PC-9 (cell line): ENCODE measurements around the gene ANXA3. TPM values are rescaled to one million over a fixed set of nuclear protein-coding genes. Genes with fewer than 3 reads are reported as not detected.

Experiments used
- BruUV-seq: library from RNA; stranded (reverse); fragments of 400-500 nt; replicated peaks from 2 replicates; lab custom pipeline; 2021; lab: Mats Ljungman, UMichigan
- CTCF ChIA-PET: fragments of 300-600 bp; sonication (Branson Sonifier 250); formaldehyde crosslinking; loops from one replicate; lab custom pipeline; 2022; ENCODE audit warnings: antibody characterized with exemption; lab: Charles Lee
- POLR2A ChIA-PET: fragments of 300-600 bp; sonication (Branson Sonifier 250); formaldehyde crosslinking; loops from one replicate; lab custom pipeline; 2022; ENCODE audit warnings: antibody characterized with exemption; ENCODE audit not compliant: unreplicated experiment; lab: Charles Lee
- DNase-seq, 2 experiments: peaks; one replicate each; pipeline versions ENCODE4 v3.0.0 to v3.0.0-alpha.2; 2015 to 2022; ENCODE audit warnings: mixed read lengths in 1 of 2
- H2AFZ ChIP-seq: fragments of 200-600 bp; sonication (generic); 2 replicates; pipeline ENCODE4 v1.8.1; 2017; ENCODE audit warnings: antibody characterized with exemption
- H3F3A ChIP-seq: fragments of 200-600 bp; sonication (generic); 2 replicates; pipeline ENCODE4 v1.8.1; 2017; ENCODE audit warnings: antibody characterized with exemption, mild to moderate bottlenecking, low read depth; ENCODE audit not compliant: insufficient read depth
- H3K27ac ChIP-seq: fragments of 200-600 bp; sonication (generic); 2 replicates; pipeline ENCODE4 v1.6.1; 2016; ENCODE audit warnings: mixed run types
- H3K27me3 ChIP-seq: fragments of 200-600 bp; sonication (generic); 2 replicates; pipeline ENCODE4 v1.6.1; 2016; ENCODE audit warnings: low read depth, mixed run types; ENCODE audit not compliant: insufficient read depth
- H3K36me3 ChIP-seq: fragments of 200-600 bp; sonication (generic); 2 replicates; pipeline ENCODE4 v1.6.1; 2016; ENCODE audit warnings: low read depth, mixed run types
- H3K4me1 ChIP-seq: fragments of 200-600 bp; sonication (generic); replicated peaks from 2 replicates; pipeline ENCODE4 v1.6.1; 2016; ENCODE audit warnings: mixed run types; ENCODE audit not compliant: insufficient read depth
- H3K4me2 ChIP-seq: fragments of 200-600 bp; sonication (generic); 2 replicates; pipeline ENCODE4 v1.6.1; 2017; ENCODE audit warnings: mixed run types
- H3K4me3 ChIP-seq: fragments of 200-600 bp; sonication (generic); 2 replicates; pipeline ENCODE4 v1.6.1; 2016; ENCODE audit warnings: mixed run types
- H3K79me2 ChIP-seq: fragments of 200-600 bp; sonication (generic); 2 replicates; pipeline ENCODE4 v1.6.1; 2017; ENCODE audit warnings: low read depth, mixed run types
- H3K9me2 ChIP-seq: fragments of 200-600 bp; sonication (generic); 2 replicates; pipeline ENCODE4 v1.8.1; 2017; ENCODE audit warnings: mild to moderate bottlenecking; ENCODE audit not compliant: insufficient read depth
- H3K9me3 ChIP-seq: fragments of 200-600 bp; sonication (generic); 2 replicates; pipeline ENCODE4 v1.8.1; 2016; ENCODE audit warnings: low read depth; ENCODE audit not compliant: insufficient read depth
- H4K20me1 ChIP-seq: fragments of 200-600 bp; sonication (generic); 2 replicates; pipeline ENCODE4 v1.8.1; 2017; ENCODE audit not compliant: insufficient read depth
- EZH2 ChIP-seq: fragments of 200-600 bp; sonication (generic); IDR thresholded peaks from 2 replicates; pipeline ENCODE4 v1.8.0; 2017; ENCODE audit warnings: antibody characterized with exemption, low read depth
- intact Hi-C: fragments of 100-400 bp; cut with micrococcal nuclease; formaldehyde crosslinking; loops from one replicate; pipeline ENCODE4 v1.10.0; 2022; ENCODE audit not compliant: unreplicated experiment
- total RNA-seq: library from RNA; stranded (reverse); gene quantifications from 2 replicates; pipeline ENCODE4 v1.2.3, GENCODE V29; 2021
- TF ChIP-seq, protein P1 (sequence below): fragments of 200-600 bp; sonication (generic); conservative IDR thresholded peaks from 2 replicates; pipeline ENCODE4 v1.6.1; 2017; ENCODE audit warnings: mixed run types, antibody characterized with exemption, mild to moderate bottlenecking, moderate library complexity

ANXA3 gene
- total RNA-seq, 1 experiment from 2014 or later = 140 TPM

DNA sequence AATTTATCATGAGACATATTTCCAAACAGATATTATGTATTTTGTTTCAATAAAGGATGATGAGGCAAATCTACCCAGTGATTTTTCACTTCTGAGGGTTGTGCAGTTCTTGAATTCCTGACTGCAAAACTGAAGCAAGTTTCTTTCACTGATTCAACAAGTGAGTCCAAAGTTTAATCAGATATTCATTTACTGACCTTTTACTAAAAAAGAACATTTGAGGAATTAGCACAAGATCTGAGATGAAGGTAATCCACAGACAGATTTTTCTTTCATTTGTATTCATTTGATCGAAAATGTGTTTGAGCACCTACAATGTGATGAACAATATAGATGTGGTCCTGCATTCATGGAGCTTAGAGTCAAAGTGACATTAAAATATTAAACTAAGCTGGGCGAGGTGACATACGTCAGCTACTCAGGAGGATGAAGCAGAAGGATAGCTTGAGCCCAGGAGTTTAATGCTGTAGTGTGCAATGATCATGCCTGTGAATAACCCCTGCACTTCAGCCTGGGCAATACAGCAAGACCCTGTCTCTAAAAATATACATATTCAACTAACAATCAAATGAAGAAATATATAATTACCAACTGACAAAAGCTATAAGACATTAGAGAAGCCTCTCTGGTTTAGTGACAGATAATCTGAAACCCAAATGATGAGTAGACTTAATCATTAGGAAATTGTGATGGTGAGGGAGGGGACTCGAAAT lies 76.6 kb downstream of the ANXA3 start:
- ChIA-PET CTCF (no interaction called here), POLR2A (no interaction called here)
- peak overlapping the region; percentile 68 for H3K4me2 ChIP-seq
- TF ChIP-seq EZH2 = no peak
- TF ChIP-seq, protein P1, sequence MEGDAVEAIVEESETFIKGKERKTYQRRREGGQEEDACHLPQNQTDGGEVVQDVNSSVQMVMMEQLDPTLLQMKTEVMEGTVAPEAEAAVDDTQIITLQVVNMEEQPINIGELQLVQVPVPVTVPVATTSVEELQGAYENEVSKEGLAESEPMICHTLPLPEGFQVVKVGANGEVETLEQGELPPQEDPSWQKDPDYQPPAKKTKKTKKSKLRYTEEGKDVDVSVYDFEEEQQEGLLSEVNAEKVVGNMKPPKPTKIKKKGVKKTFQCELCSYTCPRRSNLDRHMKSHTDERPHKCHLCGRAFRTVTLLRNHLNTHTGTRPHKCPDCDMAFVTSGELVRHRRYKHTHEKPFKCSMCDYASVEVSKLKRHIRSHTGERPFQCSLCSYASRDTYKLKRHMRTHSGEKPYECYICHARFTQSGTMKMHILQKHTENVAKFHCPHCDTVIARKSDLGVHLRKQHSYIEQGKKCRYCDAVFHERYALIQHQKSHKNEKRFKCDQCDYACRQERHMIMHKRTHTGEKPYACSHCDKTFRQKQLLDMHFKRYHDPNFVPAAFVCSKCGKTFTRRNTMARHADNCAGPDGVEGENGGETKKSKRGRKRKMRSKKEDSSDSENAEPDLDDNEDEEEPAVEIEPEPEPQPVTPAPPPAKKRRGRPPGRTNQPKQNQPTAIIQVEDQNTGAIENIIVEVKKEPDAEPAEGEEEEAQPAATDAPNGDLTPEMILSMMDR = no peak
- intact Hi-C loops = no loop called here
- H3K27ac ChIP-seq = peak overlapping the region; percentile 77
- no peaks in the 10 kb centered on the region for H4K20me1 ChIP-seq
- H3K79me2 ChIP-seq = no peaks in the 10 kb centered on the region
- no TSS peak for BruUV-seq
- no peaks in the 10 kb centered on the region for H3K9me3 ChIP-seq
- H3K4me3 ChIP-seq = no peak overlapping the region
- no peaks in the 10 kb centered on the region for H3K36me3 ChIP-seq
- H3K4me1 ChIP-seq = peaks cover 44% of the 10 kb centered on the region
- no peaks in the 10 kb centered on the region for H3K9me2 ChIP-seq
- no peak overlapping the region for H2AFZ ChIP-seq
- no peak for DNase-seq
- H3F3A ChIP-seq = peaks cover 3% of the 10 kb centered on the region; the same call in 1 of the 2 replicates
- H3K27me3 ChIP-seq = no peaks in the 10 kb centered on the region

DNA sequence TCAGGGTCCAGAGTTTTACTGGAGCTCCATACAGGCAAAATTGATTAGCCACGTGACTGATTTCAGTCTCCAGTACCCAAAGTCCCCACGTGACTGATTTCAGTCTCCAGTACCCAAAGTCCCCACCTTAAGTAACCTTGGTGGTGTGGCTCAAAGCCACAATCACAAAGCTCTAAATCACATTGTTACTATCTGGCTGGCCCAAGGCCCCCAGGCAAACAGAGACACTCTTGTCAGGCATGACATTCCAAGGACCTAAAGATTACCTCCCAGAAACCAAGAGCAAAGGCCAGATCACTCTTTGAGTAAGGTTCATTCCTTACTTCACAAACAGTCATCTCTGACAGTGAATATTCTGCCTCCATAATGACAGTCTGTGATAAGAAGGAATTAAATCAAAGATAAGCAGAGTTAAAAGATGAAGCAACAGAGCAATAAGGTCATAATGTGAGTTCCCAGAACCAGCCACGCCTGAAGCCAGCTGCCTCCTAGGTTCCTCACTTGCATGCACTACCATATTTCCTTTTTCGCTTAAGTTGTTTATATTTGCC lies 78.5 kb downstream of the ANXA3 start:
- no peak overlapping the region for H3K4me2 ChIP-seq
- H2AFZ ChIP-seq = no peak overlapping the region
- TF ChIP-seq, protein P1 = no peak
- no peak for TF ChIP-seq EZH2
- H3K9me2 ChIP-seq = no peaks in the 10 kb centered on the region
- DNase-seq = no peak
- H3K36me3 ChIP-seq = no peaks in the 10 kb centered on the region
- BruUV-seq = no TSS peak
- no peaks in the 10 kb centered on the region for H3K79me2 ChIP-seq
- intact Hi-C loops = no loop called here
- H3K27me3 ChIP-seq = no peaks in the 10 kb centered on the region
- H3K9me3 ChIP-seq = no peaks in the 10 kb centered on the region
- peaks cover 3% of the 10 kb centered on the region; the same call in 1 of the 2 replicates for H3F3A ChIP-seq
- ChIA-PET CTCF (no interaction called here), POLR2A (no interaction called here)
- H4K20me1 ChIP-seq = no peaks in the 10 kb centered on the region
- peaks cover 37% of the 10 kb centered on the region for H3K4me1 ChIP-seq
- no peak overlapping the region for H3K4me3 ChIP-seq
- H3K27ac ChIP-seq = no peak overlapping the region

DNA sequence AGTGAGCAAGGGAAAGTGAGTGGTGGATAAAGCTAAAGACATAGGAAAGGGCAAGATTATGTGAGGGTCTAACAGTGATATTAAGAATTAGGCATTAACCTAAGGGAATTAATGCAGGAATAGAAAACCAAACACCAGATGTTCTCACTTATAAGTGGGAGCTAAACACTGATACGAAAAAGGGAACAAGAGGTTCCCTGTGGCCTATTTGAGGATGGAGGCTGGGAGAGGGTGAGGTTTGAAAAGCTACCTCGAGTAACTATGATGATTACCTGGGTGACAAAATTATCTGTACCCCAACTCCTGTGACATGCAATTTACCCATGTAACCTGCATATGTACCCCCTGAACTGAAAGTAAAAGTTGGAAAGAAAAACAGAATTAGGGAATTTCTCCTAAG lies 79.0 kb downstream of the ANXA3 start:
- Histone ChIP-seq H3K4me1 (peaks cover 35% of the 10 kb centered on the region), H3F3A (peaks cover 3% of the 10 kb centered on the region; the same call in 1 of the 2 replicates), H2AFZ (no peak overlapping the region), H3K36me3 (no peaks in the 10 kb centered on the region), H3K27me3 (no peaks in the 10 kb centered on the region), H3K9me2 (no peaks in the 10 kb centered on the region), H3K4me2 (no peak overlapping the region), H3K79me2 (no peaks in the 10 kb centered on the region), H3K4me3 (no peak overlapping the region), H4K20me1 (no peaks in the 10 kb centered on the region), H3K9me3 (no peaks in the 10 kb centered on the region), H3K27ac (no peak overlapping the region)
- BruUV-seq = no TSS peak
- intact Hi-C loops = no loop called here
- CTCF ChIA-PET = no interaction called here
- POLR2A ChIA-PET = no interaction called here
- no peak for DNase-seq
- TF ChIP-seq, protein P1 = no peak
- no peak for TF ChIP-seq EZH2
